ENCODE measurements around the gene KCTD16. TPM values are rescaled to one million over a fixed set of nuclear protein-coding genes. Genes with fewer than 3 reads are reported as not detected.

The KCTD16 gene
- total and polyA plus RNA-seq, 12 donors: 0.04 to 2.1 (median 0.48) TPM; not detected in 1

GRCh38 chr5:144458216-144458615 is 287.5 kb downstream of the KCTD16 start:
- no peak for DNase-seq
- no peak overlapping the region for H3K4me3 ChIP-seq
- intact Hi-C loops (cut with DNase I): no loop called here
- TF ChIP-seq POLR2A (IDR thresholded peaks at IDR 0.05): no peak
- no peak for TF ChIP-seq CTCF (IDR thresholded peaks at IDR 0.05)
- no peaks in the 10 kb centered on the region for H3K4me1 ChIP-seq (replicated peaks in 1 of 2)
- H3K36me3 ChIP-seq (replicated peaks in 1 of 2): no peaks in the 10 kb centered on the region
- no peak overlapping the region for H3K27ac ChIP-seq
- H3K9me3 ChIP-seq (replicated peaks in 1 of 3): no peaks in the 10 kb centered on the region
- no peaks in the 10 kb centered on the region for H3K27me3 ChIP-seq
- WGBS, 4 donors: 85 to 91% (median 88%) methylated on average over 4 of the region's 4 CpGs

- H3K4me1 ChIP-seq (replicated peaks in 1 of 2): no peaks in the 10 kb centered on the region
- DNase-seq: no peak
- intact Hi-C loops (cut with DNase I): no loop called here
- H3K4me3 ChIP-seq: no peak overlapping the region
- H3K27me3 ChIP-seq: no peaks in the 10 kb centered on the region
- 32 to 50% (median 43%) methylated on average over 1 of the region's 1 CpG for WGBS, 4 donors
- no peak overlapping the region for H3K27ac ChIP-seq
- no peak for TF ChIP-seq POLR2A (IDR thresholded peaks at IDR 0.05)
- no peak for TF ChIP-seq CTCF (IDR thresholded peaks at IDR 0.05)
- no peaks in the 10 kb centered on the region for H3K36me3 ChIP-seq (replicated peaks in 1 of 2)
- H3K9me3 ChIP-seq (replicated peaks in 1 of 3): no peaks in the 10 kb centered on the region
These were observed 289.9 kb downstream of the KCTD16 start for GRCh38 chr5:144460600-144460999.

- Histone ChIP-seq H3K27ac (no peak overlapping the region), H3K4me1 (replicated peaks in 1 of 2) (no peaks in the 10 kb centered on the region), H3K27me3 (no peaks in the 10 kb centered on the region), H3K9me3 (replicated peaks in 1 of 3) (no peaks in the 10 kb centered on the region), H3K36me3 (replicated peaks in 1 of 2) (no peaks in the 10 kb centered on the region), H3K4me3 (no peak overlapping the region)
- TF ChIP-seq CTCF (IDR thresholded peaks at IDR 0.05) (no peak), POLR2A (IDR thresholded peaks at IDR 0.05) (no peak)
- DNase-seq: no peak
- intact Hi-C loops (cut with DNase I): no loop called here
- 67 to 72% (median 70%) methylated on average over 2 of the region's 2 CpGs for WGBS, 4 donors
These were observed 291.9 kb downstream of the KCTD16 start for GRCh38 chr5:144462577-144462976.

GRCh38 chr5:144463481-144464223 is 293.0 kb downstream of the KCTD16 start:
- H3K27ac ChIP-seq: no peak overlapping the region
- 48 to 72% (median 59%) methylated on average over 3 of the region's 3 CpGs for WGBS, 4 donors
- DNase-seq: no peak
- H3K4me3 ChIP-seq: no peak overlapping the region
- TF ChIP-seq POLR2A (IDR thresholded peaks at IDR 0.05) (no peak), CTCF (IDR thresholded peaks at IDR 0.05) (no peak)
- H3K27me3 ChIP-seq: no peaks in the 10 kb centered on the region
- intact Hi-C loops (cut with DNase I): no loop called here
- H3K36me3 ChIP-seq (replicated peaks in 1 of 2): no peaks in the 10 kb centered on the region
- H3K4me1 ChIP-seq (replicated peaks in 1 of 2): no peaks in the 10 kb centered on the region
- no peaks in the 10 kb centered on the region for H3K9me3 ChIP-seq (replicated peaks in 1 of 3)
